ENCODE data around the gene ASPDH. TPM values are rescaled to one million over a fixed set of nuclear protein-coding genes. Genes with fewer than 3 reads are reported as not detected.

ASPDH gene
- total and polyA plus RNA-seq, 2 of the 4 experiments (the other 2 are of a cell fraction), result not detected

DNA sequence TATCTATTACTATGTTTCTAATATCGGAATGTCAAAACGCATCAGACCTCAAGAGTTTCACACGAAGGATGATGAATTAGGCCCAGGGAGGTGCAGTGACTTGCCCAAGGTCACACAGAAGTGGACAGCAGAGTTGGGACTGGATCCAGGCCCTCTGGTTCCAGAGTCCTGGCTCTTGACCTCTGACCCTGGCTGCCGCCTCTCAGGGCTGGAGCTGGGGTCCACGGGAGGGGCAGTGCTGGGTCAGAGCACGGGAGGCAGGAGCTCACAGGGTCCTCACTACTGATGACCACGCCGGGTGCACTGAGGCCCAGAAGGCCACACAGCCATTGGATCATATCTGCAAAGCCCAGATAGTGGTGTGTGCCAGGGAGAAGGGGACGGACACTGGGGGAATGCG lies 9.2 kb upstream of the ASPDH start:
- Histone ChIP-seq H4K5ac (ENCODE audit: low read depth, low read length) (no peak overlapping the region), H2BK5ac (ENCODE audit: low read depth, low read length, poor library complexity, severe bottlenecking) (no peak overlapping the region), H3K79me1 (ENCODE audit: low read depth in 1 of 2, low read length in 2 of 2) (no peaks in the 10 kb centered on the region), H2AK5ac (ENCODE audit: low read depth, low read length) (no peak overlapping the region), H2BK20ac (ENCODE audit: low read depth, low read length) (no peak overlapping the region), H3K27ac (ENCODE audit: insufficient read depth, low read length) (no peak overlapping the region), H3K14ac (replicated peaks; ENCODE audit: low read depth, low read length) (no peak overlapping the region), H2BK120ac (ENCODE audit: low read depth, low read length) (no peak overlapping the region), H4K91ac (ENCODE audit: insufficient read depth, low read depth, low read length) (no peak overlapping the region), H3K4me3 (ENCODE audit: insufficient read depth, low read depth, low read length) (no peak overlapping the region), H2AK9ac (replicated peaks; ENCODE audit: low read depth, low read length, poor library complexity) (no peak overlapping the region), H4K20me1 (ENCODE audit: insufficient read depth, low read length) (no peaks in the 10 kb centered on the region), H3K9ac (ENCODE audit: low read depth, low read length) (no peak overlapping the region), H3K27me3 (ENCODE audit: control insufficient read depth, insufficient read depth, low read length) (no peaks in the 10 kb centered on the region), H3K36me3 (ENCODE audit: control insufficient read depth, insufficient read depth, low read length) (no peaks in the 10 kb centered on the region), H3K23ac (ENCODE audit: low read depth, low read length) (no peak overlapping the region), H3K4ac (ENCODE audit: low read depth, low read length) (no peak overlapping the region), H4K8ac (ENCODE audit: low read depth in 2 of 2, low read length in 2 of 2) (no peak overlapping the region), H2AFZ (replicated peaks; ENCODE audit: low read length, poor library complexity) (no peak overlapping the region), H2BK15ac (ENCODE audit: low read depth, low read length) (no peak overlapping the region), H3K4me2 (ENCODE audit: low read depth, low read length) (no peak overlapping the region), H3K18ac (ENCODE audit: low read depth, low read length) (no peak overlapping the region), H3K56ac (ENCODE audit: extremely low read depth, insufficient read depth, low read length) (no peak overlapping the region), H3K9me3 (ENCODE audit: control insufficient read depth, insufficient read depth, low read length) (no peaks in the 10 kb centered on the region), H3K4me1 (ENCODE audit: control insufficient read depth, insufficient read depth, low read length) (no peaks in the 10 kb centered on the region), H3K9me1 (ENCODE audit: insufficient read depth, low read length) (no peaks in the 10 kb centered on the region)
- no peak for ATAC-seq (ENCODE audit: low read depth)
- no TSS peak for BruUV-seq (replicated peaks)
- DNase-seq, result no peak
- no CpG with 5 or more reads among the region's 10 CpGs for WGBS, 2 experiments (ENCODE audit: extremely low coverage in 2 of 2, insufficient read length in 1 of 2)
- no peak for TF ChIP-seq RCOR1 (IDR thresholded peaks at IDR 0.05; ENCODE audit: insufficient replicate concordance, low read length)
- TF ChIP-seq MAFK (IDR thresholded peaks at IDR 0.05; ENCODE audit: low read depth, low read length), result no peak
- TF ChIP-seq, protein P1, sequence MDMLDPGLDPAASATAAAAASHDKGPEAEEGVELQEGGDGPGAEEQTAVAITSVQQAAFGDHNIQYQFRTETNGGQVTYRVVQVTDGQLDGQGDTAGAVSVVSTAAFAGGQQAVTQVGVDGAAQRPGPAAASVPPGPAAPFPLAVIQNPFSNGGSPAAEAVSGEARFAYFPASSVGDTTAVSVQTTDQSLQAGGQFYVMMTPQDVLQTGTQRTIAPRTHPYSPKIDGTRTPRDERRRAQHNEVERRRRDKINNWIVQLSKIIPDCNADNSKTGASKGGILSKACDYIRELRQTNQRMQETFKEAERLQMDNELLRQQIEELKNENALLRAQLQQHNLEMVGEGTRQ (IDR thresholded peaks at IDR 0.05; ENCODE audit: low read depth, low read length), result no peak
- TF ChIP-seq, protein P2, sequence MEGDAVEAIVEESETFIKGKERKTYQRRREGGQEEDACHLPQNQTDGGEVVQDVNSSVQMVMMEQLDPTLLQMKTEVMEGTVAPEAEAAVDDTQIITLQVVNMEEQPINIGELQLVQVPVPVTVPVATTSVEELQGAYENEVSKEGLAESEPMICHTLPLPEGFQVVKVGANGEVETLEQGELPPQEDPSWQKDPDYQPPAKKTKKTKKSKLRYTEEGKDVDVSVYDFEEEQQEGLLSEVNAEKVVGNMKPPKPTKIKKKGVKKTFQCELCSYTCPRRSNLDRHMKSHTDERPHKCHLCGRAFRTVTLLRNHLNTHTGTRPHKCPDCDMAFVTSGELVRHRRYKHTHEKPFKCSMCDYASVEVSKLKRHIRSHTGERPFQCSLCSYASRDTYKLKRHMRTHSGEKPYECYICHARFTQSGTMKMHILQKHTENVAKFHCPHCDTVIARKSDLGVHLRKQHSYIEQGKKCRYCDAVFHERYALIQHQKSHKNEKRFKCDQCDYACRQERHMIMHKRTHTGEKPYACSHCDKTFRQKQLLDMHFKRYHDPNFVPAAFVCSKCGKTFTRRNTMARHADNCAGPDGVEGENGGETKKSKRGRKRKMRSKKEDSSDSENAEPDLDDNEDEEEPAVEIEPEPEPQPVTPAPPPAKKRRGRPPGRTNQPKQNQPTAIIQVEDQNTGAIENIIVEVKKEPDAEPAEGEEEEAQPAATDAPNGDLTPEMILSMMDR (conservative IDR thresholded peaks at IDR 0.05; ENCODE audit: low read depth, low read length), result no peak
- no peak for TF ChIP-seq SMC3 (IDR thresholded peaks at IDR 0.05; ENCODE audit: low read depth, low read length)
- TF ChIP-seq ELK1 (IDR thresholded peaks at IDR 0.05; ENCODE audit: borderline replicate concordance, low read depth, low read length), result no peak
- TF ChIP-seq MAZ (IDR thresholded peaks at IDR 0.05; ENCODE audit: borderline replicate concordance, low read depth, low read length), result no peak
- no peak for TF ChIP-seq CHD1 (IDR thresholded peaks at IDR 0.05; ENCODE audit: low read depth, low read length)
- no peak for TF ChIP-seq CEBPB (IDR thresholded peaks at IDR 0.05; ENCODE audit: low read depth, low read length)
- no peak for TF ChIP-seq BHLHE40 (IDR thresholded peaks at IDR 0.05; ENCODE audit: low read depth, low read length)
- TF ChIP-seq POLR2A (IDR thresholded peaks at IDR 0.05; ENCODE audit: low read depth, low read length), result no peak
- TF ChIP-seq MXI1 (IDR thresholded peaks at IDR 0.05; ENCODE audit: borderline replicate concordance, low read depth, low read length), result no peak
- no peak for TF ChIP-seq FOS (IDR thresholded peaks at IDR 0.05; ENCODE audit: low read depth, low read length)
- POLR2A ChIA-PET (ENCODE audit: unreplicated experiment), result no interaction called here
- CTCF ChIA-PET, result no interaction called here
- in situ Hi-C loops (cut with MboI; ENCODE audit: low sequenced_read_pairs) (no loop called here), dilution Hi-C loops (cut with HindIII; ENCODE audit: low sequenced_read_pairs, unreplicated experiment) (no loop called here), intact Hi-C loops (cut with micrococcal nuclease) (no loop called here)
